Measurements from ENCODE around the gene GABBR2. TPM values are rescaled to one million over a fixed set of nuclear protein-coding genes. Genes with fewer than 3 reads are reported as not detected.

Gene GABBR2
- total RNA-seq, 1 donor from 2014 or later, result 0.74 TPM

- no peak for DNase-seq (ENCODE audit: low spot score in 2 of 2, unreplicated experiment in 2 of 2)
- Mint-ChIP-seq H3K36me3 (no peaks in the 10 kb centered on the region), H3K4me1 (no peaks in the 10 kb centered on the region), H3K27ac (no peak overlapping the region), H3K9me3 (no peaks in the 10 kb centered on the region), H3K4me3 (no peak overlapping the region), H3K27me3 (ENCODE audit: low read depth) (peaks cover 8% of the 10 kb centered on the region)
- no peak for TF ChIP-seq CTCF (IDR thresholded peaks at IDR 0.05; ENCODE audit: unreplicated experiment)
Measured at GRCh38 chr9:98481676-98482075, 227.1 kb downstream of the GABBR2 start.

- Mint-ChIP-seq H3K27ac (no peak overlapping the region), H3K27me3 (ENCODE audit: low read depth) (peaks cover 8% of the 10 kb centered on the region), H3K4me3 (no peak overlapping the region), H3K4me1 (no peaks in the 10 kb centered on the region), H3K9me3 (no peaks in the 10 kb centered on the region), H3K36me3 (no peaks in the 10 kb centered on the region)
- DNase-seq (ENCODE audit: low spot score in 2 of 2, unreplicated experiment in 2 of 2), result no peak
- no peak for TF ChIP-seq CTCF (IDR thresholded peaks at IDR 0.05; ENCODE audit: unreplicated experiment)
Measured at GRCh38 chr9:98479967-98480847, 228.5 kb downstream of the GABBR2 start.

- Mint-ChIP-seq H3K36me3 (no peaks in the 10 kb centered on the region), H3K27me3 (ENCODE audit: low read depth) (peaks cover 8% of the 10 kb centered on the region), H3K27ac (no peak overlapping the region), H3K4me1 (no peaks in the 10 kb centered on the region), H3K9me3 (no peaks in the 10 kb centered on the region), H3K4me3 (no peak overlapping the region)
- no peak for DNase-seq (ENCODE audit: low spot score in 2 of 2, unreplicated experiment in 2 of 2)
- TF ChIP-seq CTCF (IDR thresholded peaks at IDR 0.05; ENCODE audit: unreplicated experiment), result no peak
Measured at GRCh38 chr9:98479449-98479848, 229.3 kb downstream of the GABBR2 start.

- no peak for TF ChIP-seq CTCF (IDR thresholded peaks at IDR 0.05; ENCODE audit: unreplicated experiment)
- Mint-ChIP-seq H3K27ac (no peak overlapping the region), H3K27me3 (ENCODE audit: low read depth) (no peaks in the 10 kb centered on the region), H3K9me3 (no peaks in the 10 kb centered on the region), H3K4me1 (no peaks in the 10 kb centered on the region), H3K36me3 (no peaks in the 10 kb centered on the region), H3K4me3 (no peak overlapping the region)
- DNase-seq (ENCODE audit: low spot score in 2 of 2, unreplicated experiment in 2 of 2), result no peak
Measured at GRCh38 chr9:98477884-98478283, 230.9 kb downstream of the GABBR2 start.

- no peaks in the 10 kb centered on the region for H3K4me1 Mint-ChIP-seq
- no peak overlapping the region for H3K27ac Mint-ChIP-seq
- no peak for DNase-seq (ENCODE audit: low spot score in 2 of 2, unreplicated experiment in 2 of 2)
Measured at GRCh38 chr9:98472216-98472615, 236.5 kb downstream of the GABBR2 start.

More at GRCh38 chr9:98472216-98472615, 236.5 kb downstream of the GABBR2 start:
- no peak for TF ChIP-seq CTCF (IDR thresholded peaks at IDR 0.05; ENCODE audit: unreplicated experiment)
- H3K4me3 Mint-ChIP-seq, result no peak overlapping the region
- no peaks in the 10 kb centered on the region for H3K36me3 Mint-ChIP-seq
- no peaks in the 10 kb centered on the region for H3K9me3 Mint-ChIP-seq
- peaks cover 5% of the 10 kb centered on the region for H3K27me3 Mint-ChIP-seq (ENCODE audit: low read depth)

All from mesothelial cell of epicardium (in vitro differentiated cells).